Activated CD4-positive, alpha-beta memory T cell treated with anti-CD3 and anti-CD28 coated beads for 36 hours (primary cell): ENCODE results near the gene UBASH3A. TPM values are rescaled to one million over a fixed set of nuclear protein-coding genes. Genes with fewer than 3 reads are reported as not detected.
A peak's percentile ranks its signal among the peaks of the same experiment; 100 is the strongest.

Source experiments
- CTCF ChIA-PET: fragments of 350-600 bp; sonication (Branson Sonifier 250); formaldehyde crosslinking; loops from one replicate; lab custom pipeline; 2021; ENCODE audit warnings: antibody characterized with exemption, inconsistent platforms; lab: Charles Lee
- POLR2A ChIA-PET: fragments of 350-600 bp; sonication (Branson Sonifier 250); formaldehyde crosslinking; loops from one replicate; lab custom pipeline; 2021; ENCODE audit warnings: antibody characterized with exemption; lab: Charles Lee
- DNase-seq: peaks from one replicate; pipeline ENCODE4 v3.0.0-alpha.2; 2020
- H3K27ac Mint-ChIP-seq: one replicate; pipeline ENCODE4 v1.8.0; 2021; ENCODE audit warnings: mixed read lengths
- H3K27me3 Mint-ChIP-seq: one replicate; pipeline ENCODE4 v1.8.0; 2021; ENCODE audit warnings: mixed read lengths
- H3K36me3 Mint-ChIP-seq: one replicate; pipeline ENCODE4 v1.8.0; 2021; ENCODE audit warnings: mixed read lengths
- H3K4me1 Mint-ChIP-seq: one replicate; pipeline ENCODE4 v1.8.0; 2021; ENCODE audit warnings: low read depth, mixed read lengths
- H3K4me3 Mint-ChIP-seq: one replicate; pipeline ENCODE4 v1.8.0; 2021; ENCODE audit warnings: mild to moderate bottlenecking, mixed read lengths
- H3K9me3 Mint-ChIP-seq: one replicate; pipeline ENCODE4 v1.8.0; 2021; ENCODE audit warnings: mixed read lengths
- intact Hi-C: fragments of 100-400 bp; cut with micrococcal nuclease; formaldehyde crosslinking; loops from one replicate; pipeline ENCODE4 v1.15.1; 2023
- total RNA-seq, 2 experiments: library from RNA; stranded (reverse); gene quantifications; one replicate each; pipeline ENCODE4 v1.2.3, GENCODE V29; 2021

The UBASH3A gene
- total RNA-seq, 2 experiments from 2014 or later: 27.2 to 29.4 TPM

- Mint-ChIP-seq H3K36me3 (no peaks in the 10 kb centered on the region), H3K4me3 (no peak overlapping the region), H3K9me3 (no peaks in the 10 kb centered on the region), H3K27ac (no peak overlapping the region), H3K27me3 (peaks cover 21% of the 10 kb centered on the region), H3K4me1 (no peaks in the 10 kb centered on the region)
- POLR2A ChIA-PET: no interaction called here
- DNase-seq: no peak
- intact Hi-C loops: no loop called here
- CTCF ChIA-PET: no interaction called here
These were observed 82.4 kb downstream of the UBASH3A start for GRCh38 chr21:42486072-42486471.

DNA sequence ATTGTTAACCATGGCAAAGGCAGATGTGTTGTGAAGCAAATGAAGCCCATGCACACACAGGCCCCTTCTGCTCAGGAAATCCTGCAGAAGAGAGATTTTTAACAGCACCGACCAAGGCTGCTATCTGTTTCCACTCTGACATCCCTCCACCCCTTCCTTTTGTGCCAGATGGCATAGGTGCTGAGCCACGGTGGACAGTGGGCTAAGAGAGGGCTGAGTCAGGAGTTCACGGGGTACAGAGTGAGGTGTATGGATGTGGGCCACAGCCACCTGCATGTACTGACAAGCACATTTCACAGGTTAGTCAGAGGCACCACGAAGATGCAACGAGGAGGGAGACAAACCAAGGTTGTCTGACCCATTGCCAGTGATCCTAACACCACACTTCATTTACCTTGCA, 82.8 kb downstream of the UBASH3A start:
- ChIA-PET POLR2A (no interaction called here), CTCF (no interaction called here)
- no peaks in the 10 kb centered on the region for H3K36me3 Mint-ChIP-seq
- intact Hi-C loops: no loop called here
- H3K4me1 Mint-ChIP-seq: no peaks in the 10 kb centered on the region
- H3K27ac Mint-ChIP-seq: no peak overlapping the region
- DNase-seq: no peak
- peaks cover 21% of the 10 kb centered on the region for H3K27me3 Mint-ChIP-seq
- H3K4me3 Mint-ChIP-seq: no peak overlapping the region
- H3K9me3 Mint-ChIP-seq: no peaks in the 10 kb centered on the region

DNA sequence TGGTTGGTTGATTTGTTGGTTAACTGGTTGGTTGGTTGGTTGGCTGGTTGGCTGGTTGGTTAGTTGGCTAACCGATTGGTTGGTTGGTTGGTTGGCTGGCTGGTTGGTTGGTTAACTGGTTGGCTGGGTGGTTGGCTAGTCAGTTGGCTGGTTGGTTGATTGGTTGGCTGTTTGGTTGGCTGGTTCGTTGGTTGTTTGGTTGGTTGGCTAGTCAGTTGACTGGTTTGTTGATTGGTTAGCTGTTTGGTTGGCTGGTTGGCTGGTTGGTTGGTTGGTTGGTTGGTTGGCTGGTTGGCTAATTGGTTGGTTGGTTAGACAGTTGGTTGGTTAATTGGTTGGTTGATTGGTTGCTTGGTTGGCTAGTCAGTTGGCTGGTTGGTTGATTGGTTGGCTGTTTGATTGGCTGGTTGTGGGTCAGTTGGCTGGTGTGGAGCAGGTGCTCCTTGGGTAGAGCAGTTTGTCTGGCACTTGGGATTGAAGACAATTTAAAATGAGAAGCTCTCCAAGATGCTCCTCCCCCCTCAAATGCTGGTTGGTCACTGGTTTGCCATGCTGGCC, 85.4 kb downstream of the UBASH3A start:
- Mint-ChIP-seq H3K9me3 (no peaks in the 10 kb centered on the region), H3K4me3 (no peak overlapping the region), H3K36me3 (no peaks in the 10 kb centered on the region), H3K4me1 (peaks cover 5% of the 10 kb centered on the region), H3K27me3 (peaks cover 18% of the 10 kb centered on the region), H3K27ac (no peak overlapping the region)
- POLR2A ChIA-PET: no interaction called here
- intact Hi-C loops: no loop called here
- CTCF ChIA-PET: no interaction called here
- DNase-seq: no peak

DNA sequence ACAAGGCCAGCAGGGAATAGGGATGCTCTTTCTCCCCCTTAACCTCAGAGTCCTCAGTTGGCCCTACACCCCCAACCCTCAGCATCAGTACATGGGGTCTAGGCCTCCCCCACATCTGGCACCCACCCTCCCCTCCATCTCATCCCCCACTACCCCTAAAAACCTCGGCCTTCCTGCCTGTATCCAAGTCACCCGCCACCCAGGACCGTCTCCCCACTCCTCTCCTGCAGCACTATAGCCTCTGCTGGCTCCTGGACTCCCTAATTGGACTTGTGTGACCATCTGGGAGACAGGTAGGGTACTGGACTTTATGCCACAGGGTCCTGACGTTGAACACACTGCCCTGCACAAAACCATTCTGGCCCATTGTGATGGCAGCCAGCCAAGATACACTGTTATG, 86.3 kb downstream of the UBASH3A start:
- H3K27me3 Mint-ChIP-seq: peaks cover 18% of the 10 kb centered on the region
- ChIA-PET POLR2A (no interaction called here), CTCF (no interaction called here)
- H3K9me3 Mint-ChIP-seq: no peaks in the 10 kb centered on the region
- H3K4me3 Mint-ChIP-seq: no peak overlapping the region
- no peak for DNase-seq
- intact Hi-C loops: no loop called here
- H3K4me1 Mint-ChIP-seq: peaks cover 5% of the 10 kb centered on the region
- H3K36me3 Mint-ChIP-seq: no peaks in the 10 kb centered on the region
- H3K27ac Mint-ChIP-seq: no peak overlapping the region

GRCh38 chr21:42490720-42491119, 87.0 kb downstream of the UBASH3A start:
- Mint-ChIP-seq H3K27me3 (peaks cover 18% of the 10 kb centered on the region), H3K4me1 (peaks cover 10% of the 10 kb centered on the region), H3K27ac (no peak overlapping the region), H3K4me3 (no peak overlapping the region), H3K9me3 (no peaks in the 10 kb centered on the region), H3K36me3 (no peaks in the 10 kb centered on the region)
- DNase-seq: no peak
- ChIA-PET POLR2A (no interaction called here), CTCF (no interaction called here)
- intact Hi-C loops: no loop called here

- CTCF ChIA-PET: no interaction called here
- H3K4me1 Mint-ChIP-seq: peaks cover 14% of the 10 kb centered on the region
- no peaks in the 10 kb centered on the region for H3K36me3 Mint-ChIP-seq
- H3K4me3 Mint-ChIP-seq: no peak overlapping the region
- H3K27me3 Mint-ChIP-seq: peaks cover 19% of the 10 kb centered on the region
- POLR2A ChIA-PET: no interaction called here
- H3K27ac Mint-ChIP-seq: no peak overlapping the region
- H3K9me3 Mint-ChIP-seq: no peaks in the 10 kb centered on the region
- no peak for DNase-seq
- intact Hi-C loops: no loop called here
These were observed 87.6 kb downstream of the UBASH3A start for GRCh38 chr21:42491328-42491727.

- DNase-seq: no peak
- ChIA-PET CTCF (no interaction called here), POLR2A (no interaction called here)
- peaks cover 15% of the 10 kb centered on the region for H3K27me3 Mint-ChIP-seq
- no peak overlapping the region for H3K27ac Mint-ChIP-seq
- H3K4me1 Mint-ChIP-seq: peaks cover 21% of the 10 kb centered on the region
- H3K4me3 Mint-ChIP-seq: no peak overlapping the region
- no peaks in the 10 kb centered on the region for H3K36me3 Mint-ChIP-seq
- intact Hi-C loops: no loop called here
- no peaks in the 10 kb centered on the region for H3K9me3 Mint-ChIP-seq
These were observed 88.5 kb downstream of the UBASH3A start for GRCh38 chr21:42492201-42492600.

GRCh38 chr21:42493109-42494060, 89.7 kb downstream of the UBASH3A start:
- Mint-ChIP-seq H3K27ac (no peak overlapping the region), H3K4me3 (no peak overlapping the region), H3K36me3 (no peaks in the 10 kb centered on the region), H3K4me1 (peaks cover 21% of the 10 kb centered on the region), H3K9me3 (no peaks in the 10 kb centered on the region), H3K27me3 (peaks cover 7% of the 10 kb centered on the region)
- CTCF ChIA-PET: no interaction called here
- POLR2A ChIA-PET: no interaction called here
- intact Hi-C loops: no loop called here
- DNase-seq: no peak

GRCh38 chr21:42495027-42495426, 91.3 kb downstream of the UBASH3A start:
- H3K36me3 Mint-ChIP-seq: no peaks in the 10 kb centered on the region
- intact Hi-C loops: no loop called here
- no peak for DNase-seq
- peaks cover 21% of the 10 kb centered on the region for H3K4me1 Mint-ChIP-seq
- no peak overlapping the region for H3K4me3 Mint-ChIP-seq
- H3K27ac Mint-ChIP-seq: no peak overlapping the region
- CTCF ChIA-PET: interaction anchor here (1.1 kb wide), 2 partner anchors 114 to 185 kb away, joined by 3 read pairs; no protein-coding TSS in a partner anchor
- POLR2A ChIA-PET: interaction anchor here (2.4 kb wide), 1 partner anchor 33 kb away, joined by 6 read pairs; no protein-coding TSS in a partner anchor
- no peaks in the 10 kb centered on the region for H3K9me3 Mint-ChIP-seq
- H3K27me3 Mint-ChIP-seq: peaks cover 1% of the 10 kb centered on the region

GRCh38 chr21:42495765-42496119, 92.0 kb downstream of the UBASH3A start:
- ChIA-PET POLR2A (interaction anchor here (0.9 to 2.4 kb wide), 2 partner anchors 18 to 32 kb away, joined by 3 to 6 read pairs; partner anchors contain the start of gene SLC37A1), CTCF (interaction anchor here (1.1 kb wide), 2 partner anchors 115 to 186 kb away, joined by 3 read pairs; no protein-coding TSS in a partner anchor)
- peak overlapping the region; percentile 67 for H3K27ac Mint-ChIP-seq
- intact Hi-C loops: loop anchor here (1.0 to 2.0 kb wide), 4 partner anchors 19 to 479 kb away; partner anchors contain the start of gene PKNOX1
- H3K4me3 Mint-ChIP-seq: peak overlapping the region; percentile 90
- peaks cover 21% of the 10 kb centered on the region for H3K4me1 Mint-ChIP-seq
- H3K27me3 Mint-ChIP-seq: peaks cover 1% of the 10 kb centered on the region
- no peaks in the 10 kb centered on the region for H3K9me3 Mint-ChIP-seq
- H3K36me3 Mint-ChIP-seq: no peaks in the 10 kb centered on the region
- DNase-seq: no peak

DNA sequence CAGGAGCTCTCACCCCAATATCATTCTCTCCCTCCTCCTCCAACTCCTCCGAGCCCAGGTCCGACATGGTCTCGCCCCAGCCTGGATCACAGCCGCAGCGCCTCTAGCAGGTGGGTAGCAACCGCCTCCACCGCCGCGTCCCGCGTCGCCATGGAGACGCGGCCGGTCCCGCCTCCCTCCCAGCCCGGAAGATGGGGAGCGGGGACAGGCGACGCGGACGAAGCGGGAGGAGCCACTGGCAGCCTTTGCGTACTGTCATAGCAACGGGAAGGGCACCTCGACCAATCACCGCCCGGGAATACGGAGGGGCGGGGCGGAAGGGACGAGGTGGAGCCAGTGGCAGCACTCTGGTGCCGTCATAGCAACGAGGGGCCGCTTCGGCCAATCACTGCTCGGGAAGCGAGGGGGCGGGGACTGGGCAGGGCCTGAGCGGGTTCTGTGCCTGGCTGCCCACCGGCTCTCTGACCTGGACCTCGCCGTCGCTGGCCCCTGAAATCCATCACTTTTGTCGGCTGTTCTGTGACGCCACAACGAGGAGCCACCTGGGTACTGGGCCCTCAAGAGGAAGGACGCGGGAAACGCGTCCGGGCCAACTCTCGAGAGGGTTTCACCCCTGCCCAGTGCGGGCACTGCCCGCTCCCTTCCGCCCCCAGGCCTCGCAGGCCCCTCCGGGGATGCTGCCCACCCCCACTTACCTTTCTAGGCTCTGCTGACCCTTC, 92.6 kb downstream of the UBASH3A start, which contains the start of gene RSPH1:
Gene RSPH1, minus strand, starts transcription at position 105 of the 719 bp plus-strand sequence. Its CDS starts 38 bp downstream, at position 67.
- intact Hi-C loops: loop anchor here (1.0 to 2.0 kb wide), 4 partner anchors 18 to 478 kb away; partner anchors contain the start of gene PKNOX1
- CTCF ChIA-PET: interaction anchor here (1.1 kb wide), 1 partner anchor 115 kb away, joined by 3 read pairs; no protein-coding TSS in a partner anchor
- Mint-ChIP-seq H3K27me3 (peaks cover 1% of the 10 kb centered on the region), H3K4me3 (peak within 1 kb of the TSS; percentile 90), H3K4me1 (peaks cover 21% of the 10 kb centered on the region), H3K9me3 (no peaks in the 10 kb centered on the region), H3K36me3 (no peaks in the 10 kb centered on the region), H3K27ac (peak within 1 kb of the TSS; percentile 67)
- POLR2A ChIA-PET: interaction anchor here (0.6 to 2.4 kb wide), 3 partner anchors 18 to 87 kb away, joined by 3 to 6 read pairs (median 3); partner anchors contain the start of gene SLC37A1
- peak; percentile 100 for DNase-seq
